ENCODE results near the gene EPHA6.

DNA sequence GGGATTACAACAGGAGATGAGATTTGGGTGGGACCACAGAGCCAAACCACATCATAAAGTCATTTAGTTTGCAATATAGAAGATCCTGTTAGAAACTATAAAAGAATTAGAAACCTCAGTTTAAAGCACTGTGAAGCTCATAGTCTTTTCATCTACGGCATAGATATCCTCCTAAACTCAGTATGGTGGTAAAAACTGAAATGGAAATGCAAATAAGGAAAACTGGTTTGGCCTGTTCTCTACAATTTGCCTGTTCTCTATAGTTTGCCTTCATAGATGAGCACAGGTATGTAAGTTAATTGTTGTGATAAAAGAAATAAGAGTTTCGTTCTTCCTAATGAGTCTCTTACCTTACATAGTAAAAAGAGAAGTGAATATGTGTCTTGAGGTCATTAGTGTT lies 618.5 kb downstream of the EPHA6 start:
- TF ChIP-seq, protein P1, sequence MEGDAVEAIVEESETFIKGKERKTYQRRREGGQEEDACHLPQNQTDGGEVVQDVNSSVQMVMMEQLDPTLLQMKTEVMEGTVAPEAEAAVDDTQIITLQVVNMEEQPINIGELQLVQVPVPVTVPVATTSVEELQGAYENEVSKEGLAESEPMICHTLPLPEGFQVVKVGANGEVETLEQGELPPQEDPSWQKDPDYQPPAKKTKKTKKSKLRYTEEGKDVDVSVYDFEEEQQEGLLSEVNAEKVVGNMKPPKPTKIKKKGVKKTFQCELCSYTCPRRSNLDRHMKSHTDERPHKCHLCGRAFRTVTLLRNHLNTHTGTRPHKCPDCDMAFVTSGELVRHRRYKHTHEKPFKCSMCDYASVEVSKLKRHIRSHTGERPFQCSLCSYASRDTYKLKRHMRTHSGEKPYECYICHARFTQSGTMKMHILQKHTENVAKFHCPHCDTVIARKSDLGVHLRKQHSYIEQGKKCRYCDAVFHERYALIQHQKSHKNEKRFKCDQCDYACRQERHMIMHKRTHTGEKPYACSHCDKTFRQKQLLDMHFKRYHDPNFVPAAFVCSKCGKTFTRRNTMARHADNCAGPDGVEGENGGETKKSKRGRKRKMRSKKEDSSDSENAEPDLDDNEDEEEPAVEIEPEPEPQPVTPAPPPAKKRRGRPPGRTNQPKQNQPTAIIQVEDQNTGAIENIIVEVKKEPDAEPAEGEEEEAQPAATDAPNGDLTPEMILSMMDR (IDR thresholded peaks at IDR 0.05), result no peak
- TF ChIP-seq EP300 (IDR thresholded peaks at IDR 0.05) (no peak), POLR2A (IDR thresholded peaks at IDR 0.05) (no peak)
